Stimulated activated effector memory CD8-positive, alpha-beta T cell treated with anti-CD3 and anti-CD28 coated beads, Interleukin-12 subunit alpha, Interleukin-12 subunit beta, amount 100 ng/mL, for 72 hours (primary cell): Measurements from ENCODE around the gene HMX2.

Experiments
- ATAC-seq: fragments of 150-1000 bp; cut with Tn5 transposase; 2 replicates; pipeline ENCODE4 v1.10.0; 2021
- DNase-seq, 2 donors: peaks; one replicate each; pipeline ENCODE4 v3.0.0; 2021 to 2022; ENCODE audit warnings: low spot score in 2 of 2
- H3K27ac Mint-ChIP-seq: one replicate; pipeline ENCODE4 v1.8.0; 2022; ENCODE audit warnings: mild to moderate bottlenecking, mixed read lengths
- H3K36me3 Mint-ChIP-seq: one replicate; pipeline ENCODE4 v1.8.0; 2022; ENCODE audit warnings: mild to moderate bottlenecking, mixed read lengths
- H3K4me1 Mint-ChIP-seq: one replicate; pipeline ENCODE4 v1.8.0; 2022; ENCODE audit warnings: mixed read lengths
- H3K4me3 Mint-ChIP-seq: one replicate; pipeline ENCODE4 v1.8.0; 2022; ENCODE audit warnings: mild to moderate bottlenecking, mixed read lengths
- H3K9me3 Mint-ChIP-seq: one replicate; pipeline ENCODE4 v1.8.0; 2022; ENCODE audit warnings: mixed read lengths

The HMX2 gene

DNA sequence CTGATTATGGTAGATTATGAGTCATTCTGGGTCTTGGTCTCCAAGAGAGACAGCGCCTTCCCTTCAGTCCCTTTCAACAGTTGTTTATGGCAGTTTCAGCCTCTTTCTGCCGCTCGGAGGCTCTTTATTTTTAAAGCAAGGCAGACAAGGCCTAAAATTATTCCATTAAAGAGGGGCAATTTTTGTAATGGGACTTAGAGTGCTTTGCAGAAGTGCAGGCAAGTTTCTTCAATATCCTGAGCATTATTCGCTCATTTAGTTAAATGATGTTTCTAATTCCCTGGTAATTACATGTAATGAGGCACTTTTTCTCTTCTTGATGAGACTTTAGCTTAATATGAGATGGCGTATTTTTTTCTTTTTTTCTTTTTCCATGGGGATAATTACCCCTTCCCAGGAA lies 39.8 kb downstream of the HMX2 start:
- peaks cover 7% of the 10 kb centered on the region for H3K9me3 Mint-ChIP-seq
- H3K36me3 Mint-ChIP-seq, result peaks cover 31% of the 10 kb centered on the region
- H3K4me3 Mint-ChIP-seq, result no peak overlapping the region
- ATAC-seq (no peak), DNase-seq (no peak)
- peaks cover 5% of the 10 kb centered on the region for H3K4me1 Mint-ChIP-seq
- no peak overlapping the region for H3K27ac Mint-ChIP-seq

DNA sequence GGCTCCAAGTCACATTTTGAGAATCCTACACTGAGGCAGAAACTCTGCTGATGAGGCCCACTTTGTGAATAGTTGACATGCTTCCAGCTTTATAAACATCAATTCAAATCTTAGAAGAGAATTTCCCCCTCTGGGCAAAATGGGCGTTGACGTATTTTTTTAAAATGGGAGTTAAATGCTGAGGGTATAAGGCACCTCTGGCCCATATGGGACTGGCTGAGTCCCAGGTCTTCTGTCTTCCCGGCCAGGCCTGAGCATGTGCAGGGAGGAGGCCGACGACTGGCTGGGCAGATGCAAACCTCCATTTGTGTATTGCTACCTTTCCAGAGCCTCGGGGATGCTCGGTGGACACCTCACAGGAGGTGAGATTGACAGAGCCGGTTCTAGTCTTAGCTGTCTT lies 44.0 kb downstream of the HMX2 start:
- no peak for ATAC-seq
- peaks cover 14% of the 10 kb centered on the region for H3K4me1 Mint-ChIP-seq
- H3K4me3 Mint-ChIP-seq, result no peak overlapping the region
- peak overlapping the region; percentile 14 for H3K27ac Mint-ChIP-seq
- H3K9me3 Mint-ChIP-seq, result no peaks in the 10 kb centered on the region
- peaks cover 18% of the 10 kb centered on the region for H3K36me3 Mint-ChIP-seq
- DNase-seq, result peak in 1 of 2 donors; percentile 13

- peaks cover 22% of the 10 kb centered on the region for H3K4me1 Mint-ChIP-seq
- no peak overlapping the region for H3K27ac Mint-ChIP-seq
- DNase-seq (peak in 1 of 2 donors; percentile 18), ATAC-seq (no peak)
- H3K36me3 Mint-ChIP-seq, result peaks cover 18% of the 10 kb centered on the region
- H3K4me3 Mint-ChIP-seq, result no peak overlapping the region
- peaks cover 2% of the 10 kb centered on the region for H3K9me3 Mint-ChIP-seq
Observed at GRCh38 chr10:123194056-123194455, 46.1 kb downstream of the HMX2 start.
